ENCODE data around the gene CEACAM16. TPM values are rescaled to one million over a fixed set of nuclear protein-coding genes. Genes with fewer than 3 reads are reported as not detected.

The CEACAM16 gene, protein sequence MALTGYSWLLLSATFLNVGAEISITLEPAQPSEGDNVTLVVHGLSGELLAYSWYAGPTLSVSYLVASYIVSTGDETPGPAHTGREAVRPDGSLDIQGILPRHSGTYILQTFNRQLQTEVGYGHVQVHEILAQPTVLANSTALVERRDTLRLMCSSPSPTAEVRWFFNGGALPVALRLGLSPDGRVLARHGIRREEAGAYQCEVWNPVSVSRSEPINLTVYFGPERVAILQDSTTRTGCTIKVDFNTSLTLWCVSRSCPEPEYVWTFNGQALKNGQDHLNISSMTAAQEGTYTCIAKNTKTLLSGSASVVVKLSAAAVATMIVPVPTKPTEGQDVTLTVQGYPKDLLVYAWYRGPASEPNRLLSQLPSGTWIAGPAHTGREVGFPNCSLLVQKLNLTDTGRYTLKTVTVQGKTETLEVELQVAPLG
- not detected in 2 replicates for total RNA-seq

DNA sequence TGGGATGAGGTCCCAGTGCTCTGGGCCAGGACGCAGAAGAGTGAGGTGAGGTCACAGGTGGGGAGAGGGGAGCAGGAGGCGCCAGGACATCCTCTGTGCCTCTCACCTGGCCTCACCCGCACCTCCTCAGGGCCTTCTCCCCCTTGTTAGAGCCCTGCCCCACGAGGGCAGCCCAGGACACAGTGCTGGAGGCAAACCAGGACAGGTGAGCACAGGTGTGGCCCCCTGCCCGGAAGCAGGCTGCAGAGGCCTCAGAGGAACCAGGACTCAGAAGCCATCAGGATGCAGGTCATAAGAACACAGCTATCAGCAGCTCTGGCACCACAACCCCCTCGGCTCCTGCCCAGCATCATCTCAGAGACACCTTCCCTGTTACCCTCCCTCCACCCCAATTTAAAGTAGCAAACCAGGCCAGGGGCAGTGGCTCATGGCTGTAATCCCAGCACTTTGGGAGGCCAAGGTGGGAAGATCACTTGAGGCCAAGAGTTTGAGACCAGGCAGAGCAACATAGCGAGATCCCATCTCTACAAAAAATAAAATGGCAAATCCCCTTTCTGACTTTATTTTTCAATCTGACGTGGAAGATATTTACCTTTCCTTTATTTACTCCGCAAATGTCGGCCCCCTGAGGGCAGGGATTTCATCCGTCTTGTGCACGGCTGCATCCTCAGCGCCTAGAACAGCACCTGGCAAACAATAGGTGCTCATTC, at the start of gene CEACAM16:
TSS of gene CEACAM16 (plus strand) at position 660 of the 710 bp plus-strand sequence. CDS start 2,306 bp downstream, outside the sequence.

DNA sequence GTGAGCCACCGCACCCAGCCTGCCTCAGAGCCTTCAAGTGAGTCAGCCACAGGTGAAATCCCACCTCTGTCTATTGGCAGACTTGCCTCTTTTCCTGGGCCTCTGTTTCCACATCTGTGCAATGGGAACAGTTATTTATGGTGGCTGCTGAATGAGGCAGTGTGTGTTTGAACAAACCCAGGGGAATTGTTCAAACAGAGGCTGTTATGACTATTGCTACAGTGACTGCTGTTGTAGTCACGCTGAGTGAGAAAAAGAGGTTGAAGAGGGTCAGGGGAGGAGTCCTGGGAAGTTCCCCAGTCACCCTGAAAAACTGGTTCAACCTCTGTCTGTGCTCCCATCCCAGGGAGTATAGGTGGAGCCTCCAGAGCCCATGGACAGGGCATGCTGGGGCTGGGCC, 27.6 kb upstream of the CEACAM16 start, which contains the start of gene CEACAM19:
TSS of gene CEACAM19 (plus strand) at position 83 of the 400 bp plus-strand sequence. CDS start 450 bp downstream, outside the sequence.

DNA sequence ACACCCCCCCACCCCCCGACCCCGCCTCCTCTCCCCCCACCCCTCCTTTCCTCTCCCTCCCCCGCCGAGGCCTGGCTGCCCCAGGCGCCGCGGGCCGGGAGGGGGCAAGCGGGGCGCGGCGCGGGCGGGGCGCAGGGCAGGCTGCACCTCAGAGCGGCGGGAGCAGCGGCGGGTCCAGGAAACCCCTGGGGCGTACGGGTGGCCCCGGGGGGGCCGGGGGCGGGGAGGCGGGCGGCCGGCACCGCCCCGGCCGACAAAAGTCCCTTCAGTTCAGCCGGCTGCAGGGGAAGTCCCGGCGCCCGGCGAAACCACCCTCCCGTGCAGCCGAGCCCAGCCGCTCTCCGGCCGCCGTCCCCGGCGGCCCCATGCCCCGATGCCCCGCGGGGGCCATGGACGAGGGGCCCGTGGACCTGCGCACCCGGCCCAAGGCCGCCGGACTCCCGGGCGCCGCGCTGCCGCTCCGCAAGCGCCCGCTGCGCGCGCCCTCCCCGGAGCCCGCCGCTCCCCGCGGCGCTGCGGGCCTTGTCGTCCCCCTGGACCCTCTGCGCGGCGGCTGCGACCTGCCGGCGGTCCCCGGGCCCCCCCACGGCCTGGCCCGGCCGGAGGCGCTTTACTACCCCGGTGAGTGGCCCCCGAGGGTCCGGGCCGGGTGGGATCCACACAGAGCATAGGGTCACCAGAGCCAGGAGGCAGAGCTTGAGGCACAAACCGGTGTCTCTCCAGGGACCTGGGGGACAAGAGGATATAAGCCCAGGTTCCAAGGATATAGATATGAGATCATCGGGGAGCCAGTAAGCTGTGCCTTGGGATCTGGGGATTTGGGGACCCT, 49.7 kb downstream of the CEACAM16 start, which contains the start of gene BCL3:
TSS of gene BCL3 (plus strand) at position 283 of the 829 bp plus-strand sequence. CDS start at position 366, 83 bp downstream.

Other genes starting within 250 kb of the CEACAM16 start
- gene ZNF180, start 198.6 kb upstream of the CEACAM16 start, total RNA-seq = 4.0 and 8.0 TPM in 2 replicates
- gene CEACAM20, start 169.5 kb upstream of the CEACAM16 start, total RNA-seq = not detected in 2 replicates
- gene IGSF23, start 85.6 kb upstream of the CEACAM16 start, total RNA-seq = 0.48 TPM in 1 of 2 replicates, not detected in the other
- gene PVR, start 55.2 kb upstream of the CEACAM16 start, total RNA-seq = 84.0 and 177 TPM in 2 replicates
- gene CEACAM19, start 27.7 kb upstream of the CEACAM16 start, total RNA-seq = 1.2 and 1.7 TPM in 2 replicates
- gene BCL3, start 49.6 kb downstream of the CEACAM16 start, total RNA-seq = 1.7 and 3.1 TPM in 2 replicates
- gene CBLC, start 78.7 kb downstream of the CEACAM16 start, total RNA-seq = 132 and 185 TPM in 2 replicates
- 24.3 and 36.0 TPM in 2 replicates for gene BCAM, start 110.0 kb downstream of the CEACAM16 start, total RNA-seq
- gene NECTIN2, start 147.1 kb downstream of the CEACAM16 start, total RNA-seq = 39.4 and 115 TPM in 2 replicates
- 72.0 and 100 TPM in 2 replicates for gene TOMM40, start 192.1 kb downstream of the CEACAM16 start, total RNA-seq
- gene APOE, start 206.6 kb downstream of the CEACAM16 start, total RNA-seq = 43.1 and 335 TPM in 2 replicates
- 3.4 and 4.3 TPM in 2 replicates for gene APOC1, start 215.5 kb downstream of the CEACAM16 start, total RNA-seq
- not detected in 2 replicates for gene APOC4, start 243.1 kb downstream of the CEACAM16 start, total RNA-seq
- not detected in 2 replicates for gene APOC2, start 246.9 kb downstream of the CEACAM16 start, total RNA-seq